Thyroid gland (tissue), 4 donors: ENCODE measurements around the gene RIPOR2.

ENCODE experiments used
- CTCF ChIP-seq, 6 experiments: fragments of 200-600 bp in 3 of 6; fragments of 450-650 bp in 3 of 6; sonication (generic) in 3 of 6; IDR thresholded peaks; one replicate each; pipeline ENCODE4 v1.5.1; 2016 to 2019; ENCODE audit warnings: antibody characterized with exemption in 6 of 6, mild to moderate bottlenecking in 2 of 6, inconsistent platforms in 1 of 6, moderate library complexity in 1 of 6
- POLR2A ChIP-seq, 2 donors: fragments of 450-650 bp; IDR thresholded peaks; one replicate each; pipeline ENCODE4 v1.6.1; 2017; ENCODE audit warnings: antibody characterized with exemption in 2 of 2, mild to moderate bottlenecking in 2 of 2, moderate library complexity in 1 of 2

DNA sequence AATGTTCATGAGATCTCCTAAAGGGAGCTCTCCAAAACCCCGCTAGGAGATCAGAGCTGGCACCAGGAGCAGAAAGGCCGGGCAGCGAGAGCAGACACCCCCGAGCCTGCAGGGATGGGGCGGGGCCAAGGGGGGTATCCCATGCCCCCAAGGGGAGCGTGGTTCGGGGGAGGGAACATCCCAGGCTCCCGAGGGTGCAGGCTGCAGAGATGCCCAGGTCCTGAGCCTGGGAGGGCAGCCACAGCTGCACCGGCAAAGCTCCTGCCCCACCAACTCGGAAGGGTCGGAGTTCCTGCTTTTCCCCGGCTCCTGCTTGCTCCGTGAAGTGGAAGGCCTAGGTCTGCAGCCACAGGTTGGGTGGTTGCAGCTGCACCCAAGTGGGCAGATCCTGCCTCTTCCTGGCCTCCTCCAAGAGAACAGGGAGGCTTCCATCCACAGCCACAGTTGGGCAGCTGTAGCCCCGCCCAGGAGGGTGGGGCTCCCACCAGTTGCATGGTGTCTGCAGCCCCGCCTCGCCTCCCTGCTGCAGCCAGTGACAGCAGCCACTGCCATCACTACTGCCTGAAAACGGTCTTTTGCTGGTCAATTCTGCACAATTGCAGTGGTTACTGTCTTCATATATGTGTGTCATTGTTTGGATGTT, 174.4 kb downstream of the RIPOR2 start:
- TF ChIP-seq POLR2A (IDR thresholded peaks at IDR 0.05) (no peak), CTCF (IDR thresholded peaks at IDR 0.05) (no peak)
